Keratinocyte (primary cell): ENCODE measurements around the gene CHMP4B. TPM values are rescaled to one million over a fixed set of nuclear protein-coding genes. Genes with fewer than 3 reads are reported as not detected.

Source experiments
- DNase-seq: peaks from one replicate; pipeline ENCODE4 v3.0.0-alpha.2; 2011; ENCODE audit warnings: low read depth, missing footprints, low spot score
- FAIRE-seq: peaks from 2 replicates; lab custom pipeline; 2011; peaks lifted over from hg19 to GRCh38; lab: Jason Lieb, UNC
- H2AFZ ChIP-seq: 2 replicates; pipeline ENCODE4 v1.6.0; 2012; ENCODE audit warnings: low read length, control low read depth, inconsistent platforms; ENCODE audit not compliant: control insufficient read depth
- H3K27ac ChIP-seq: 2 replicates; pipeline ENCODE4 v1.5.1; 2011; ENCODE audit warnings: low read length; ENCODE audit not compliant: control insufficient read depth, insufficient read depth
- H3K27me3 ChIP-seq: 3 replicates; pipeline ENCODE4 v1.6.0; 2011; ENCODE audit warnings: low read length; ENCODE audit not compliant: control insufficient read depth, insufficient read depth; ENCODE audit errors: extremely low read depth
- H3K36me3 ChIP-seq, 2 experiments: 2 replicates in 1 of 2; 3 replicates in 1 of 2; pipeline ENCODE4 v1.5.1; 2011; ENCODE audit warnings: low read length in 2 of 2, mild to moderate bottlenecking in 1 of 2; ENCODE audit not compliant: control insufficient read depth in 2 of 2, insufficient read depth in 2 of 2; ENCODE audit errors: extremely low read depth in 1 of 2
- H3K4me1 ChIP-seq: 3 replicates; pipeline ENCODE4 v1.5.1; 2011; ENCODE audit warnings: low read length; ENCODE audit not compliant: control insufficient read depth, insufficient read depth; ENCODE audit errors: extremely low read depth
- H3K4me2 ChIP-seq: 3 replicates; pipeline ENCODE4 v1.6.0; 2011; ENCODE audit warnings: low read depth, low read length; ENCODE audit not compliant: control insufficient read depth, insufficient read depth; ENCODE audit errors: extremely low read depth
- H3K4me3 ChIP-seq, 3 experiments: fragments of 200-600 bp in 1 of 3; sonication (generic) in 1 of 3; 2 replicates in 2 of 3; 3 replicates in 1 of 3; pipeline ENCODE4 v1.5.1; 2011 to 2016; ENCODE audit warnings: low read length in 3 of 3, mild to moderate bottlenecking in 3 of 3, control low read depth in 2 of 3, inconsistent platforms in 1 of 3, low read depth in 1 of 3, mixed read lengths in 1 of 3, mixed run types in 1 of 3, moderate library complexity in 1 of 3; ENCODE audit not compliant: control insufficient read depth in 2 of 3, insufficient read depth in 2 of 3; ENCODE audit errors: extremely low read depth in 1 of 3
- H3K79me2 ChIP-seq: 2 replicates; pipeline ENCODE4 v1.6.0; 2012; ENCODE audit warnings: low read length; ENCODE audit not compliant: control insufficient read depth, insufficient read depth
- H3K9ac ChIP-seq: 3 replicates; pipeline ENCODE4 v1.6.0; 2011; ENCODE audit warnings: low read length; ENCODE audit not compliant: control insufficient read depth, insufficient read depth; ENCODE audit errors: extremely low read depth
- H3K9me1 ChIP-seq: 3 replicates; pipeline ENCODE4 v1.6.0; 2011; ENCODE audit warnings: low read length; ENCODE audit not compliant: control insufficient read depth, insufficient read depth; ENCODE audit errors: extremely low read depth
- H3K9me3 ChIP-seq: 2 replicates; pipeline ENCODE4 v1.5.1; 2012; ENCODE audit warnings: low read depth, low read length; ENCODE audit not compliant: control insufficient read depth
- H4K20me1 ChIP-seq: 3 replicates; pipeline ENCODE4 v1.6.0; 2011; ENCODE audit warnings: low read length; ENCODE audit not compliant: control insufficient read depth, insufficient read depth; ENCODE audit errors: extremely low read depth
- EZH2 ChIP-seq: IDR thresholded peaks from one replicate; pipeline ENCODE4 v1.6.1; 2012; ENCODE audit warnings: inconsistent platforms, mild to moderate bottlenecking, low read length, moderate library complexity
- dilution Hi-C: fragments of 300-500 bp; cut with MboI; formaldehyde crosslinking; loops from one replicate; pipeline ENCODE4 v1.7.0; 2020; ENCODE audit warnings: low sequenced_read_pairs; ENCODE audit not compliant: extremely low pct_ligation_motif_present
- polyA minus RNA-seq, 3 experiments: library from RNA; depleted of rRNA, polyadenylated mRNA; stranded (reverse); fragments of >200 nt; gene quantifications; 1 replicate in 1 of 3; 2 replicates in 1 of 3; 3 replicates in 1 of 3; pipeline ENCODE4 v1.2.3, GENCODE V29; 2011
- polyA plus RNA-seq, 5 experiments: library from polyadenylated mRNA; depleted of rRNA in 3 of 5; stranded (reverse) in 3 of 5; stranded (forward) in 1 of 5; unstranded in 1 of 5; fragments of >200 nt; gene quantifications; 1 replicate in 1 of 5; 2 replicates in 3 of 5; 3 replicates in 1 of 5; pipeline versions ENCODE4 v1.2.1 to v1.2.3, GENCODE V29; 2011 to 2012; ENCODE audit warnings: missing spikeins in 2 of 5, low read depth in 1 of 5, low replicate concordance in 1 of 5
- TF ChIP-seq, protein P1 (sequence below), 3 experiments: IDR thresholded peaks in 1 of 3; conservative IDR thresholded peaks in 1 of 3; optimal IDR thresholded peaks in 1 of 3; 2 replicates in 2 of 3; 3 replicates in 1 of 3; pipeline versions ENCODE3 to v1.5.1; 2011; ENCODE audit warnings: low read length in 3 of 3, mild to moderate bottlenecking in 3 of 3, moderate library complexity in 2 of 3, control low read depth in 1 of 3, inconsistent platforms in 1 of 3; ENCODE audit not compliant: insufficient read depth in 2 of 3; ENCODE audit errors: extremely low read depth in 1 of 3

Gene CHMP4B, protein sequence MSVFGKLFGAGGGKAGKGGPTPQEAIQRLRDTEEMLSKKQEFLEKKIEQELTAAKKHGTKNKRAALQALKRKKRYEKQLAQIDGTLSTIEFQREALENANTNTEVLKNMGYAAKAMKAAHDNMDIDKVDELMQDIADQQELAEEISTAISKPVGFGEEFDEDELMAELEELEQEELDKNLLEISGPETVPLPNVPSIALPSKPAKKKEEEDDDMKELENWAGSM
- 44.9 to 72.2 TPM (median 68.2 TPM) in 3 replicates for polyA plus RNA-seq
- polyA plus RNA-seq (2011; ENCODE audit: low read depth) = 133 TPM
- 94.0 and 113 TPM in 2 replicates for polyA plus RNA-seq (2011; cell fraction: cytosol; rRNA removed)
- 44.6 and 45.0 TPM in 2 replicates for polyA plus RNA-seq (2011; cell fraction: nucleus; rRNA removed)
- 76.5 and 96.9 TPM in 2 replicates for polyA plus RNA-seq (2012; ENCODE audit: low replicate concordance)
- 12.6 to 22.0 TPM (median 14.5 TPM) in 3 replicates for polyA minus RNA-seq
- 32.0 TPM for polyA minus RNA-seq (2011; cell fraction: cytosol; rRNA and poly(A)+ RNA removed)
- 6.4 and 11.7 TPM in 2 replicates for polyA minus RNA-seq (2011; cell fraction: nucleus; rRNA and poly(A)+ RNA removed)

DNA sequence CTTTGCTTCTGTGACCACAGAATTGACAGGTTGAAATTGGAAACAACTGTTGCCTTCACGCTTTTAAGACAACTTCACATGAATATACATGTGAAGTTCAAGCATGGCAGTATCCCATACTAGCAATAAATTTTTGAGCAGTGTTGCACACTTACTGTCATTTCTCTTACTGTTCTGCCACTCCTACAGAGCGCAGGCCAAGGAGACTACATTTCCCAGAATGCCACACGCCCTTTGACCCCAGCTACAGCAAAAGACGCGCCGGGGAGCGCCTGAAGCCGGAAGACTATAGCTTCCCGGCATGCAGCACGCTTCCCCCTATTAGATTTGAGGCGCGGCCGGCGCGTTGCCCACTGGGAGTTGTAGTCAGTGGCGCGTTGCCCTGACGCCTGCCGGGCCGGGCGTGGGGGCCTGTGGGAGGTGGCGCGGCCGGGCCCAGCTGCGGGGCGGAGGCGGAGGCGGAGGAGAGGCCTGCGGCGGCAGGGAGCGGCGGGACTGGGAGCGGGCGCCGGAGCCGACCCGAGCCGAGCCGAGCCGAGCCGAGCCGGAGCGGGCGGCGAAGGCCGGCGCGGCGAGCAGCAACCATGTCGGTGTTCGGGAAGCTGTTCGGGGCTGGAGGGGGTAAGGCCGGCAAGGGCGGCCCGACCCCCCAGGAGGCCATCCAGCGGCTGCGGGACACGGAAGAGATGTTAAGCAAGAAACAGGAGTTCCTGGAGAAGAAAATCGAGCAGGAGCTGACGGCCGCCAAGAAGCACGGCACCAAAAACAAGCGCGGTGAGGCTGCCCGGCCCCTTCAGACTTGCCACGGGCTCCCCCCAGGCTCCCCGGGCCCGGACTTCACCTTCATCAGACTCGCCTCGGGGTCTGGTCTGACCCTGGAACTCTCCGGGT is at the start of gene CHMP4B:
TSS of gene CHMP4B (plus strand) at position 464 of the 891 bp plus-strand sequence. CDS start at position 585, 121 bp downstream.
- Histone ChIP-seq H3K9ac (peak within 1 kb of the TSS; percentile 100), H3K9me3 (no peaks in the 10 kb centered on the region), H3K27ac (peak within 1 kb of the TSS; percentile 98), H4K20me1 (peaks cover 12% of the 10 kb centered on the region), H3K36me3 (peaks cover 4 to 5% of the 10 kb centered on the region in 2 experiments), H3K27me3 (no peaks in the 10 kb centered on the region), H3K4me1 (peaks cover 10% of the 10 kb centered on the region), H2AFZ (peak within 1 kb of the TSS; percentile 60), H3K4me2 (peak within 1 kb of the TSS; percentile 81), H3K79me2 (peaks cover 47% of the 10 kb centered on the region), H3K4me3 (peak within 1 kb of the TSS; percentile 70 to 94 (median 84)), H3K9me1 (no peaks in the 10 kb centered on the region)
- TF ChIP-seq, protein P1, sequence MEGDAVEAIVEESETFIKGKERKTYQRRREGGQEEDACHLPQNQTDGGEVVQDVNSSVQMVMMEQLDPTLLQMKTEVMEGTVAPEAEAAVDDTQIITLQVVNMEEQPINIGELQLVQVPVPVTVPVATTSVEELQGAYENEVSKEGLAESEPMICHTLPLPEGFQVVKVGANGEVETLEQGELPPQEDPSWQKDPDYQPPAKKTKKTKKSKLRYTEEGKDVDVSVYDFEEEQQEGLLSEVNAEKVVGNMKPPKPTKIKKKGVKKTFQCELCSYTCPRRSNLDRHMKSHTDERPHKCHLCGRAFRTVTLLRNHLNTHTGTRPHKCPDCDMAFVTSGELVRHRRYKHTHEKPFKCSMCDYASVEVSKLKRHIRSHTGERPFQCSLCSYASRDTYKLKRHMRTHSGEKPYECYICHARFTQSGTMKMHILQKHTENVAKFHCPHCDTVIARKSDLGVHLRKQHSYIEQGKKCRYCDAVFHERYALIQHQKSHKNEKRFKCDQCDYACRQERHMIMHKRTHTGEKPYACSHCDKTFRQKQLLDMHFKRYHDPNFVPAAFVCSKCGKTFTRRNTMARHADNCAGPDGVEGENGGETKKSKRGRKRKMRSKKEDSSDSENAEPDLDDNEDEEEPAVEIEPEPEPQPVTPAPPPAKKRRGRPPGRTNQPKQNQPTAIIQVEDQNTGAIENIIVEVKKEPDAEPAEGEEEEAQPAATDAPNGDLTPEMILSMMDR (optimal IDR thresholded peaks at IDR 0.05 in 1 of 3, IDR thresholded peaks at IDR 0.05 in 1 of 3, conservative IDR thresholded peaks at IDR 0.05 in 1 of 3; ENCODE audit: extremely low read depth in 1 of 3, insufficient read depth in 2 of 3, low read length in 3 of 3) = no peak
- no peak for TF ChIP-seq EZH2
- peak; percentile 69 for DNase-seq
- peak; percentile 56 for FAIRE-seq
- dilution Hi-C loops = no loop called here

DNA sequence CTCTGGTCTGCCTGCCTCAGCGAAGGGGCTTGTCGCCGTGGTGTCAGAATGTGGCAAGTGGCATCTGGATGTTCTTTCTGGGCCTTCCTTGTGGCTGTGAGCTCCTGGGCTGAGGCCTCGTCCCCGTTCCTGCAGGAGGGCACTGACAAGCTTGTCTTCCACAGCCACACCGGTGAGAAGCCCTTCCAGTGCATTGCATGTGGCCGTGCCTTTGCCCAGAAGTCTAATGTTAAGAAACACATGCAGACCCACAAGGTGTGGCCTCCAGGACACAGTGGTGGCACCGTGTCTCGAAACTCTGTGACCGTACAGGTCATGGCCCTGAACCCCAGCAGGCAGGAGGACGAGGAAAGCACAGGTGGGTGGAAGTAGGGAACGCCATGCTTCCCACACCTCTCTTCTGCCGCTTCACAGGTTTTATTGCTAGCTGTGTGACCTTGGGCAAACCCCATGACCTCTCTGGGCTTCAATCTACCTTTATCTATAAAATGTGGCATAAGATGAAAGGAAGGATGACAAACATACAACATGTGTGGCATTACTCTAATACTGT is 49.4 kb upstream of the CHMP4B start:
- Histone ChIP-seq H3K9ac (no peak overlapping the region), H3K27me3 (no peaks in the 10 kb centered on the region), H3K4me3 (no peak overlapping the region), H3K9me3 (no peaks in the 10 kb centered on the region), H3K27ac (no peak overlapping the region), H3K4me2 (no peak overlapping the region), H3K79me2 (no peaks in the 10 kb centered on the region), H2AFZ (no peak overlapping the region), H3K4me1 (no peaks in the 10 kb centered on the region), H3K36me3 (peaks cover 0 to 8% of the 10 kb centered on the region in 2 experiments), H3K9me1 (no peaks in the 10 kb centered on the region), H4K20me1 (no peaks in the 10 kb centered on the region)
- DNase-seq (no peak), FAIRE-seq (no peak)
- no peak for TF ChIP-seq EZH2
- TF ChIP-seq, protein P1 (optimal IDR thresholded peaks at IDR 0.05 in 1 of 3, IDR thresholded peaks at IDR 0.05 in 1 of 3, conservative IDR thresholded peaks at IDR 0.05 in 1 of 3; ENCODE audit: extremely low read depth in 1 of 3, insufficient read depth in 2 of 3, low read length in 3 of 3) = no peak
- dilution Hi-C loops = no loop called here
